A204.1 (cell line): ENCODE measurements around the gene UBE2Q2.

Source experiments
- FAIRE-seq: peaks from 2 replicates; lab custom pipeline; 2012; peaks lifted over from hg19 to GRCh38; lab: Jason Lieb, UNC

UBE2Q2 gene

GRCh38 chr15:75926931-75927330, 83.7 kb downstream of the UBE2Q2 start:
- no peak for FAIRE-seq

GRCh38 chr15:75927601-75928000, 84.4 kb downstream of the UBE2Q2 start:
- no peak for FAIRE-seq

GRCh38 chr15:75928680-75929608, 85.7 kb downstream of the UBE2Q2 start:
- FAIRE-seq: no peak

- FAIRE-seq: no peak
These were observed 86.7 kb downstream of the UBE2Q2 start for GRCh38 chr15:75929799-75930565.

- FAIRE-seq: no peak
These were observed 87.6 kb downstream of the UBE2Q2 start for GRCh38 chr15:75930866-75931265.

- FAIRE-seq: no peak
These were observed 99.2 kb downstream of the UBE2Q2 start for GRCh38 chr15:75942464-75942863.

GRCh38 chr15:75943246-75943645, 100.0 kb downstream of the UBE2Q2 start:
- FAIRE-seq: no peak

GRCh38 chr15:75943713-75944215, 100.5 kb downstream of the UBE2Q2 start:
- no peak for FAIRE-seq

GRCh38 chr15:75945953-75946352, 102.7 kb downstream of the UBE2Q2 start:
- FAIRE-seq: no peak

GRCh38 chr15:75947092-75947491, 103.8 kb downstream of the UBE2Q2 start:
- FAIRE-seq: no peak

- no peak for FAIRE-seq
These were observed 105.6 kb downstream of the UBE2Q2 start for GRCh38 chr15:75948761-75949296.
